DMS114 treated with DMSO at 0.1 percent for 48 hours (cell line): Measurements from ENCODE around the gene RAB35.

Experiments used
- DNase-seq: peaks from one replicate; lab custom pipeline; 2025; ENCODE audit not compliant: unreplicated experiment; lab: John Stamatoyannopoulos, UW

Gene RAB35

DNA sequence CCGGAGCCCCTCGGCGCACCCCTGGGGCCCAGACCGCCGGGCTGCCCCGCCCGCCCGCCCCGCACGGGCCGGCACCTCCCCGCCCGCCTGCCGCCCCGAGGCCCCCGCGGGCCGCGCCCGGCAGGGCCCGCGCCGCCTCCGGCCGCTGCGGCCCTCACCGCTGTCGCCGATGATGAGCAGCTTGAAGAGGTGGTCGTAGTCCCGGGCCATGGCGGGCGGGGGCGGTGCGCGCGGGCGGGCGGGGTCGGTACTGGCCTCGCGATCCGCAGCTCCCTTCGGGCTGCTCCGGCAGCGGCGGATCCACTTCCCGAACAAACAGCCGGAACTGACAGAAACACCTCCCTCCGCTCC, at the start of gene RAB35:
Gene RAB35 (minus strand): TSS at position 313 of the 351 bp plus-strand sequence. CDS start 103 bp downstream, at position 210.
- DNase-seq, result no peak

DNA sequence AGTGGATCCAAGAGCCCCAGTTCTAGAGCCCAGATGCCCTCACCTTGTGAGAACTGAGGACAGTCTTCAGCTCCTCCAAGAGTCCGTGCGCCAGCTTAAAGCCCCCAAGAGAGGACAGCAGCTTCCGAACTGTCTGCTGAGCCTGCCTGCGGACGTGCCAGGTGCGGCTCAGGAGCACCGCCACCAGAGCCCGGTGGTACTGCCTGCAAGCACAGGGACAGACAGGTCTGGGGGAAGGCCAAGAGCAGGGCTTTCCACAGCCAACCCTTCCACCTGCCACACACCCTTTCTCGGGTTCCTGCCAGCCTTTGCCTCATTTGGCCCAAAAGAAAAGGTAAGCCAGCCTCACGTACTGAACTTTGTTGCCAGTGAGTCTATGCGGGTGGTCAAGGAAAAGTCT, 47.7 kb upstream of the RAB35 start:
- DNase-seq, result no peak

DNA sequence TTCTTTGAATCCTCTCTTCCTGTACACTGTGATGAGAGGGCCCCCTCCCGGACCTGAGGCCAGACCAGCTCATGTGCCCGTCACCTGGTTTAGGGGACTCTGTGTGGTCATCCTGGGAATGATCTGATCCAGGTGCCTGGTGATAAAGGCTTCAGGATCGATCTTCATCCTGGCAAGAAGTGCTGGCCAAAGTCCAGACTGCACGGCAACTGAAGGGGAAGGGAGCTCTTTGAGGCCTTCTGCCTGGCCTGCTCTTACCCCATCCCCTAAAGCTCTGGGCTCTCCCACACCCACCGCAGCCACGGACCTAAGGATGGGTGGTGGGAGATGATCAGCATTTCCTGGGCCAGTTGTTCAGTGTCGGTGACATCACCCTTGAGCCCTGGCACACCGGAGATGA, 46.2 kb upstream of the RAB35 start:
- DNase-seq, result no peak

DNA sequence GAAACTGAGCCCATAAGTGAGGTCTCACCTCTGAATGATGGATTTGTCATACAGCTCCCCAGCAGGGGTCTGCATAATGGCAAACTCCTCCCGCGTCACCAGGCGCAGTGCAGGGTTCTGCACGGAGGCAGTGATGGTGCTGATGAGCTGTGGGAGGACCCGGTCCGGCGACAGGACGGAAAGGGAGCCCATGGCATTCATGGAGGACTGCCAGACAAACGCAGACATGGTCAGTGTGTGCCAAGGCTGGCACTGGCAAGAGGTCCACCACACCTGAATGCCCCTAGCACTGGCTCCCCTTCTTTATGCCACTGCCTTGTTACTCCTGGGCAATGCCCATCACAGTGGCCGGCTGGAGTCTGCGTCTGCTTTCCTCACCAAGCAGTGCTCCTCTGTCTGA, 45.3 kb upstream of the RAB35 start:
- DNase-seq, result no peak

DNA sequence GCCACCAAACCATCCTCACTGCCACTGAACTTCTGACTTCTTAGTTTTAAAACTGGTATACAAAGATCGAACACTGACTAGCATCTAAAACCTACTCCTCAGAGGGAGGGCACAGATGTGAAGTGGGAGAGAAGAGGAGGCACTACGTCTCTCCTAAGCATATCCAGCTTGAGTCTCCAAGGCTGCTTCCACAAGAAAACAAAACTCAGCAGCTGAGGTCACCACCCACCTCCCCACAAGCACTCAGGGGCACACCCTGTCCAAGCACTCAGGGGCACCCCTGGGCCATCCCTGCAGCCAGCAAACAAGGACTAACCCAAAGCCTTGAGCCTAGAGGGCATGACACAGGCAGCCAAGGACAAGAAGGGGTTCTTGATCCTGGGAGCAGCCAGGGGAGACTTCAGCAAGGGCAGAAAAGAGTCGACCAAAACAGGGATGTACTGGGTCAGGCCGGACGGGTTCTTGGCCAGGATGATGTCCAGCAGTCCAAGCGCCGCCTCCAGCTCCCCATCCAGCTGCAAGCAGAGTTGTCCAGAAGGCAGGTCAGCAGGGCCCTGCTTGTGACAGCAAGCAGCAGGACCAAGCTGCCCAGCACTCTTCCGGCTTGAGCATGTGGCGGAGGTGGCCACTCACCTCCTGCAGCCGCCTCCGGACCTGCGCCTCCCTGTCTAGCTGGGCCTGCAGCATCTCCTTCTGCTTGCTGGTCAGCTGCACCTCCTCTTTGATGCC, 43.1 kb upstream of the RAB35 start:
- no peak for DNase-seq

DNA sequence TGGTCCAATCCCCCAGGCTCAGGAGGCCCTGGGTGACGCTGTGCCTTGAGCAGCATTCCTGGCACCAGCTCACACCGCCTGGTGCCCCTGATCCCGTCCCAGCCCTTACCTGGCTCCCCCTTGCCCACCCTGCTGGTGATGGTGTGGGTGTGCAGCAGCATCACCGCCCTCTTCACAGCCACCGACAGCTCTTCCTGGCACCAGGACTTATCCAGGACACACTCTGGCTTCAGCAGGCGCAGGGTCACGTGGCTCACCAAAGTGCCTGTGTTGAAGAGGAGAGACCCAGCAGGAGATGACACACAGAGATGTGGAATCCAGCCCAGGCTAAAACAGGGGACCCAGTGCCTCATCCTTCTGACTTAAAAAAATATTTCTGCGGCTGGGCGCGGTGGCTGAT, 41.8 kb upstream of the RAB35 start:
- DNase-seq, result no peak

DNA sequence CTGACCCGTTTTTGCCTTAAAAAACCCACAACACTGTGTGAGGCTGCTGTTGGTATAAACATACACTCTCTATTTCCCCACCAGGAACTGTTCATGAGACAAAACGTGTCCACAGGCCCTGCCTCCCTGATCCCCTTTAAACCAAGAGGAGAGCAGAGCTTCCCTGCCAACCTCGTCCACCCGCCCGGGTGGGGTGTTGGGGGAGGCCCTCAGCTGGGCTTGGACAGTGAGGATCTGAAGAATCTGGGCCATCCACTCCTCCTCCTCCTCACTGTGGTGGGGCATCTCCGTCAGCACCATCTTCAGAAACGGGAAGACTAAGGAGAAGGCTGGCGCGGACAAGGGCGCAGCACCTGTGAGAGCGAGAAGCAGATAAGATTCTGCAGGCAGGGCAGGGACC, 41.1 kb upstream of the RAB35 start:
- no peak for DNase-seq

DNA sequence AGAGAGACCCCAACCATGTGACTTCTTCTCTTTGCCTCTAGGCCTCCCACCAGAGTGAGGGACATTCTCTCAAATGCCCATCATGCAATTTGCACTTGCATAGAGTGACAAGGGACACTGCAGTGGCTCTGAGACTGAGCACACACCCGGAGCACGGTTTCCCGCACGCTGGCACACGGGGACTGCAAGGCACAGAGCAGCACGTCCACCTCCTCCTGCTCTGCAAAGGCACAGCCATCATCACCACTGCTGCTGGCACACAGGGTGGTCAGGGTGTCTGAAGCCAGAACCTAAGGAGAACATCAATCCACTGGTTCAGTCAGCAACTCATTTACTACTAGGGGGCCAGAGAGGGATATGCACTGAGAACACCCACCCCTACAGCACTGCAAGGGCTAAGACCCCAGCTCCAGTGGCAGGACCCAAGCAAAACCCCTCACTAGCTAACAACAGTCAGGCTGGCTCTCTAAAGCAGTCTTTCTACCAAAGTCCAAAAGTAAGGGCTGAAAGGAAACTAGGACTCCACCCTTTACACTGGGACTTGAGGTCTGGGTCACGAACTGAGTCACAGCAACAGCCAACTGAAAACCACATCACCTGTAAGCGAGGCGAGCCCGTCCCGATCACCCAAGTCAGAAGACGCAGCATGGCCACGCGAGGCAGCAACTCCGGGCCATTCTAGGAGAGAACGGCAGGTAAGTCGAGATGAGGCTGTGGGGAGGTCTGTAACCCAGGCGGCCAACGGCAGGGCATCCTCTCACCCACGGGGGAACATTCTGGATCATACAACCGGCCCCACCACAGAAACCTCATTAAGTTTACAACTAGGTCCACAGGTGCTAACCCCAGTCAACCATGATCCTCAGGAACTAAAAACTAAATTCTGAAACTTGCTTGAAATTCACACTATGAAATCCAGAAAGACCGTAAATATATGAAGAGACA, 40.0 kb upstream of the RAB35 start:
- DNase-seq, result no peak

DNA sequence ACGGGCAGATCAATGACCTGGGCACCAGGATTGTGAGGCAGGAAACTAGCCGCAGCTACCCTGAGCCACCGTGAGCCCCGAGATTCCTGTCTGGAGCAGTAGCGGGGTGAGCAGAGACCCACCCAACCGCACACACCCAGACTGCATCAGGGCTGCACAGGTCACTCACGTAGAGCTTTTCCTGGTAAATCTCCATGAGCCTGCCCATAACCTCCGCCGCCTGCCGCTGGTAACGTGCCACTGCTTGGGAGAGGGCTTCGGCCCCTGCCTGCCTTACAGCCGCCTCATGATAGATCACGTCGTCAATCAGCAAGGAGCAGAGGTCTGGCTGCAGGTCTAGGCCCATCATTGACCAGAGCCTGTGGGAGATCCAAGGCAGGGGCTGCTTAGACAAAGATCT, 38.5 kb upstream of the RAB35 start:
- DNase-seq, result no peak

DNA sequence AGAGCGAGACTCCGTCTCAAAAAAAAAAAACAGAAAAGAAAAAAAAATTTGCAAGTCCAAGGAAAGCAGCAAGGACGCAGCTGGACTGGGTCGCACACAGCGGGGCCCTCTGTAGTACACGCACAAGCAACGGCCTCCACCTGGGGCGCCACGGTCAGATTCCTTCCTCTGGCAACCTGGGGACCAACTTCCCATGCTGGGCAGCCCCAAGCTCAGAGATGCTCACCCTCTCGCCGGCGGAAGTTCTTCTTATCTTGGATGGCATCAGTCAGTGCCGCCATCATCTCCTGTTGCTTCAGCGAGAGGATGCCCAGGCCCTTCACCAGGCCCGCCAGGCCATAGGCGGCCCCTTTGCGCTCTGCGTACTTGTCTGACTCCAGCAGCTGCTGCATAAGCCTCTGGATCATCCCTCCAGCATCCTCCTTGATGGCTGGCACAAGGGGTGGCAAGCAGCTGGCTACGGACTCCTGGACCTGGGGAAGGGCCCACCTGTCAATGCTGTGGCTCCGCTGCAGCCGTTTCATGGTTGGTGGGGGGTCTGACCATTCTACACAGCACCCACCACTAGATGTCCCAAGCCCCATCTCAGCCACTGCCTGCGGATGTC, 34.5 kb upstream of the RAB35 start:
- DNase-seq, result no peak

DNA sequence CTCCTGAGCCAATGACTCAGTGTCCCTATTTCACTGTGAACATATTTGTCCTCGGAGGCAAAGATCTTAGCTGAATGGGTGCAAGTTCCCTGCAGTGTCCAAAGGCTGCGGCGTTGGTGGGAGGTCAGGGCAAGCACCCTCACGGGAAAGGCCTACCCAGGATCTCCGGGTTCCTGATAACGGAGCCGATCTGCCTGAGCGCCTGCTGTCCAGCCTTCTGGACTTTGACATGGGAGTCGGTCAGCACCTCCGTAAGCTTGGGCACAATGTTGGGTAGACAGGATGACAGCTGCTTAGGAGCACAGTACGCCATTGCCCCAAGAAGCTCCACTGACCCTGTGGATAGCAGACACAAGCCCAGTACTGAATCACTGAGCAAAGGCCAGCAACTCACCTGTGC, 31.5 kb upstream of the RAB35 start:
- DNase-seq, result no peak

DNA sequence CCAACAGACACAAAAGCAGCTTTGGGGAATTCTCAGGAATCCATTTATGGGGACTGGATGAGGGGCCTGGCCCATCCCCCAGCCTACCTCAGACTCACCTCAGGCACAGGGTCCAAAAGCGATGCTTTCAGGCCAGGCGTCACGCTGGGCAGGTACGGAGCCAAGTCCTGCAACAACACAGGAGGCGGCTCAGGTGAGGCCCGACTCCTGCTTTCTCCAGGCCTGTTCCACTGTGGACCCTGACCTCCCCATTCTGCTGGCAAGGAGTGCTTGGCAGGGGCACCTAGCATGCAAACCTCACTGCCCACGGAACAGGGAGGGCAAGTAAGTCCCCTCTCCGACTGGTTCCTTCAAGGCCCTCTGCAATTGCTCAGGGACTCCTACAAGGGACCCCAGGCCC, 28.6 kb upstream of the RAB35 start:
- DNase-seq, result no peak

DNA sequence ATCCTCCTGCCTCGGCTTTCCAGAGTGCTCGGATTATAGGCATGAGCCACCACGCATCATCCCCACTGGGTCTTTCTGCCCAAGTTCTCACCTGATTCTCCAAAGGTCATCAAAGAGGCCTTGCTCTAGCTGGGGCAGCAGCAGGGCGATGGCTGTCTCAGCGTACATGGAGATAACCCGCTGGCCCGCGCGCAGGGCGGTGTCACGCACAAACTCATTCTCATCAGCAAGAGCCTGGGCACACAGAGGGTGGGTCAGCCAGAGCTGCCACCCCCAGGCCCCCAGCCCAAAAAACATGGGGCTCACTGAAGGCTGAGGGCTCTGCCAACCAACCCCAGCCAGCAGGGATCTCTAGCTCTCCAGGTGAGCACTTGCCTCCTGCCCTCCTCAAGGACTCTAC, 27.7 kb upstream of the RAB35 start:
- no peak for DNase-seq

DNA sequence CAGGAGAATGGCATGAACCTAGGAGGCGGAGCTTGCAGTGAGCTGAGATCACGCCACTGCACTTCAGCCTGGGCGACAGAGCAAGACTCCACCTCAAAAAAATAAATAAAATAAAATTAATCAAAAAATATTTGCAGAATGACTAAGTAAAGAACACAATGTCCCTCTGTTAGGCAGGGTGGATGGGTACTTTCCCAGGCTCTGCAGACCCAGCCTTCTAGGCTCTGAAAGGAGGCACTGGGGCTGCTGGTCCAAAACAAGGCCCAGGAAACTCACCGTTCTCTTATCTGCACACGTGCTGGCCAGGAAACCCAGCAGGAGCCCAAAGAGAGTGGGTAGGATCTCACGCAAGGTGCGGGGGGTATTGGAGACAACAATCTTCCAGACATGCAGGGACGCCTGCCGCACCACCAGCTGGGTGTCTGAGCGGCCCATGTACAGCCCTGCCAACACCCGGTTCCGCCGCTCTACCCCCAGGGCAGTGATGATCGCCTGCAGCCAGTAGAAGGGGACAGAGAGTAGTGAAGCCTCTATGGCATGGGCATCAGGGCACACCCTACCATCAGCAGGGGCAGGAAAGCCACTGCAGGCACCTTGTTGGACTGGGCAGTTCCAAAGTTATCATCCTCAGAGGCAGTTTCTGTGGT, 25.8 kb upstream of the RAB35 start:
- DNase-seq, result no peak

DNA sequence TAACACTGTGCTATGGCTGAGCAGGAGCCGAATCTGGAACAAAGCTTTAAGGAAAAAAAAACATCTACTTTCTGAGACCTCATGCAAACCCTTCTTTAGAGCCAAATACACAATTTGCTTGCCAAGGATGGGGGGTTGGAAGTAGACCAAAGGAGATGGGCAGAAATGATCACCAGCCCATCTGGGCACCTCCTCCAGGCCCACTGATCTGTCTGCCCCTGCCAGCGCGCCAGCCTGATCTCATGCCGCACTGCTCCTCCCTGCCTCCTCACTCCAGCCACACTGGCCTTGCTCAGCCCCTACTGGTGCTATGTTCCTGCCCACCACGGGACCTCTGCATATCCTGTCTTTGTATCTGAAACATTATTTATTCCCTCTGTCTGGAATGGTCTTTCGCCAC, 24.8 kb upstream of the RAB35 start:
- no peak for DNase-seq

DNA sequence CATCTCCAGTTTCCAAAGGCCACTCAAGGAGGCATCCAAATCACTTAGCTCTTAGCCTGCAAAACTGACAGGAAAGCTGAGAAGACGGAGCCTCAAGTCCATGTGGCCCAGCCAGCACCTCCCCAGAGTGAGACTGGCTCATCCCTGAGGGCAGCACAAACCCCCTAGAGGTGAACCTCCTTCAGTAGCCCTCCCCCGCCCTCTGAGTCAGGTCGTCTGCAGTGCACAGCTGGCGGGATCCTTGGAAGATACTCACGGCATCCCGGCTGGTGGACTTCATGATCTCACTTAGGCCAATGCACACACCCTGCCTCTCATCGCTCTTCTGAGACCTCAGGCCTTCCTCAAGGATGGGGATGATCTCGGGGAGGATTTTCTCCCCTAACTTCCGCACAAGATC, 24.1 kb upstream of the RAB35 start:
- DNase-seq, result no peak

DNA sequence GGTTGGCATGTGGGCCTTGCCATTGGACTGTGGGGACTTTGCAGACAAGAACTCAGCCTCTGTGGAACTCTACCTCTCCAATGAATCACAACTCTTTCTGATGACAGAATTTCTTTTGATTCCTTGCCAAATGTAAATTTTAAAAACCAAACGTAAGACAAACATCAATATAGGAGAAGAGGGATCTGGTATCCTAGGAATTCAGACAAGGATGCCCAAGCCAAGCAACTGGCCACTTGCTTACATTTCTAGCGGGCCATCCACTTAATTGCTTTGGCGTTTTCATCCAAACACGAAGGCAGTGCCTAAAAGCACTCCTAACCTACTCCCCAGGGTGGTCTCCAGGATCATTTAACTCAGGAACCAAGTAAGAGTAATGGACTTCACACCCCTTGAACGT, 23.4 kb upstream of the RAB35 start:
- DNase-seq, result no peak

DNA sequence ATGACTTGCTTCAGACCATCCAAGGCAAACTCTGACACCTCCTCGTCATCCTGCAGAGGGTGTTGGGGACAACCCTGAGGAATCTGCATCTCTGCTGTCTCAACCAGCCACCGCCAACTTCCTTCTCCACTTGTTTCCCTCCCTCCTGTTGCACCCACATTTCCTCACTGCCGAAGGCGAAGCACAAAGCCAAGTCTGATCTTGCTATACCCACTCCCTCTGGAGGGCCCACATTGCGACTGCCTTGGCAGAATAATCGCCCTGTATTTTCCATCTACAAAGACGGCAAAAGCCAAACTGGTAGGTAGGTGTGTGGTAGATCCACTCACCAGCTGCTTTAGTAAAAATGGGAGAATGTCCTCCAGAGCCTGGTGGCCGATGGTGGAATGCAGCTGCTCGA, 21.8 kb upstream of the RAB35 start:
- no peak for DNase-seq

DNA sequence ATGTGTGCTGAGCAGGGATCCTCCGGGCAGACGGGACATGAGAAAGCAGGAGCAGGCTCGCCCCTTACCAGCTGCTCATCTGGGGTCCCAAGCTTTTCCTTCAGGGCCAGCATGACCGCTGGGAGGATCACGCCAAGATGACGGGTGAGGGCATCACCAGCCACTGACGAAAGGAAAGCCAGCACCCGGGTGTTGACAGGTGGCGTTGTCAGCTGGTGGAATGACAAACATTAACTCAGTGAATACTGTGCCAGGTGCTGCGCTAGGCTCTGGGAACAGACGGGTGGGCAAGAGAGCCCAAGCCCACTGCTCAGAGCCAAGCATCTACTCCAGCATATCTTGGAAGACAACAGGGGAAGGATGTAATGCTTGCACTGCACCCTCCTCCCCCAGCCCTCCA, 21.3 kb upstream of the RAB35 start:
- DNase-seq, result no peak

DNA sequence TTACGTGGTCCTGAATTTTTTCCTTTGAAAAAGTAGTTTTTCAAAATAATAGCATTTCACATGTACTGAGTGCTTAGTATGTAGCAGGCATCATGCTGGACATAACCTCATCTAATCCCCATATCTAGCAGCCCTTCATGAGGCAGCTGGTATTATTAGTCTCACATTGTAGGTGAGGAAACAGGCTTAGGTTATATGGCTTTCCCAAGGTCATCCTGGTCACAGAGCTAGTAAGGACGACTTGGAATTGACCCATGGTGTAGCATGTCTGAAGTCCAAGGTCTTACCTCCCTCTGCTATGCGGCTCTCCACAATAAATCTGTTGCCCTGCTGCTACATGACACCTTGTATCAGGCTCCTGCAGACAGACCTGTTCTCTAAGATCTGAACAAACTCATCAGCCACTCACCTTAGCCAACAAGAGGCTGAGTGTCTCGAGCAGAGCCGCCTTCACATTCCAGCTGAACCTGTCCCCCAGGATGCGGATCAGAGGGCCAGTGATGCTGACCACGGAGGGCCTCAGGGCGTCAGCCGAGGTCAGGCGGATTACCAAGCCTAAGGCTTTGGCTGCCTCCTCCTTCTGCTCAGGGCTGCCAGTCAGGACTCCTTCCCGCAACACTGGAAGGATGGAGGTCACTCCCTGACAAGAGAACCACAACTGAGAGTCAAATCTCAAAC, 19.7 kb upstream of the RAB35 start:
- DNase-seq, result no peak
